ENCODE measurements around the gene PACSIN3.
"Not testable (repeated sequence)": the region's sequence is repeated elsewhere in the genome, so short reads cannot be mapped to it uniquely, and the experiment has no call there.

DNA sequence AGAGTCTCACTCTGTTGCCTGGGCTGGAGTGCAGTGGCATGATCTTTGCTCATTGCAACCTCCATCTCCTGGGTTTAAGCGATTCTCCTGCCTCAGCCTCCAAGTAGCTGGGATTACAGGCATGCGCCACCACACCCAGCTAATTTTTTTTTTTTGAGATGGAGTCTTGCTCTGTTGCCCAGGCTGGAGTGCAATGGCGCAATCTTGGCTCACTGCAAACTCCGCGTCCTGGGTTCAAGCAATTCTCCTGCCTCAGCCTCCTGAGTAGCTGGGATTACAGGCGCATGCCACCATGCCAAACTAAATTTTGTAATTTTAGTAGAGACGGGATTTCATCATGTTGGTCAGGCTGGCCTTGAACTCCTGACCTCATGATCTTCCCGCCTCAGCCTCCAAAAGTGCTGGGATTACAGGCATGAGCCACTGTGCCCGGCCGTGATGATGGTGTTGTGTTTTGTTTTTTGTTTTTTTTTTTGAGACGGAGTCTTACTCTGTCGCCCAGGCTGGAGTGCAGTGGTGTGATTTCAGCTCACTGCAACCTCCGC, 21.8 kb upstream of the PACSIN3 start:
- not testable (repeated sequence) for TF ChIP-seq EZH2phosphoT487 (IDR thresholded peaks at IDR 0.05; ENCODE audit: low read depth)
- TF ChIP-seq, protein P1, sequence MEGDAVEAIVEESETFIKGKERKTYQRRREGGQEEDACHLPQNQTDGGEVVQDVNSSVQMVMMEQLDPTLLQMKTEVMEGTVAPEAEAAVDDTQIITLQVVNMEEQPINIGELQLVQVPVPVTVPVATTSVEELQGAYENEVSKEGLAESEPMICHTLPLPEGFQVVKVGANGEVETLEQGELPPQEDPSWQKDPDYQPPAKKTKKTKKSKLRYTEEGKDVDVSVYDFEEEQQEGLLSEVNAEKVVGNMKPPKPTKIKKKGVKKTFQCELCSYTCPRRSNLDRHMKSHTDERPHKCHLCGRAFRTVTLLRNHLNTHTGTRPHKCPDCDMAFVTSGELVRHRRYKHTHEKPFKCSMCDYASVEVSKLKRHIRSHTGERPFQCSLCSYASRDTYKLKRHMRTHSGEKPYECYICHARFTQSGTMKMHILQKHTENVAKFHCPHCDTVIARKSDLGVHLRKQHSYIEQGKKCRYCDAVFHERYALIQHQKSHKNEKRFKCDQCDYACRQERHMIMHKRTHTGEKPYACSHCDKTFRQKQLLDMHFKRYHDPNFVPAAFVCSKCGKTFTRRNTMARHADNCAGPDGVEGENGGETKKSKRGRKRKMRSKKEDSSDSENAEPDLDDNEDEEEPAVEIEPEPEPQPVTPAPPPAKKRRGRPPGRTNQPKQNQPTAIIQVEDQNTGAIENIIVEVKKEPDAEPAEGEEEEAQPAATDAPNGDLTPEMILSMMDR (IDR thresholded peaks at IDR 0.05; ENCODE audit: low read depth, low read length): not testable (repeated sequence)

All from OCI-LY3 (cell line).